BE2C (cell line): Measurements from ENCODE around the gene C16orf74.

Experiments
- DNase-seq: peaks from one replicate; pipeline ENCODE4 v3.0.0-alpha.2; 2020
- H3K27me3 ChIP-seq: fragments of 250-450 bp; sonication (Bioruptor Pico); 2 replicates; pipeline ENCODE4 v1.5.1; 2020; ENCODE audit warnings: mild to moderate bottlenecking
- H3K36me3 ChIP-seq: fragments of 250-450 bp; sonication (Bioruptor Pico); 2 replicates; pipeline ENCODE4 v1.5.1; 2020; ENCODE audit warnings: mild to moderate bottlenecking
- H3K4me1 ChIP-seq: fragments of 250-450 bp; sonication (Bioruptor Pico); 2 replicates; pipeline ENCODE4 v1.5.1; 2020
- H3K4me3 ChIP-seq: 2 replicates; pipeline ENCODE4 v1.5.1; 2011; ENCODE audit warnings: low read depth, low read length
- H3K9me3 ChIP-seq: fragments of 250-450 bp; sonication (Bioruptor Pico); 2 replicates; pipeline ENCODE4 v1.5.1; 2020
- CTCF ChIP-seq: IDR thresholded peaks from 2 replicates; pipeline ENCODE4 v1.5.1; 2012; ENCODE audit warnings: mild to moderate bottlenecking, low read depth, low read length

The C16orf74 gene

DNA sequence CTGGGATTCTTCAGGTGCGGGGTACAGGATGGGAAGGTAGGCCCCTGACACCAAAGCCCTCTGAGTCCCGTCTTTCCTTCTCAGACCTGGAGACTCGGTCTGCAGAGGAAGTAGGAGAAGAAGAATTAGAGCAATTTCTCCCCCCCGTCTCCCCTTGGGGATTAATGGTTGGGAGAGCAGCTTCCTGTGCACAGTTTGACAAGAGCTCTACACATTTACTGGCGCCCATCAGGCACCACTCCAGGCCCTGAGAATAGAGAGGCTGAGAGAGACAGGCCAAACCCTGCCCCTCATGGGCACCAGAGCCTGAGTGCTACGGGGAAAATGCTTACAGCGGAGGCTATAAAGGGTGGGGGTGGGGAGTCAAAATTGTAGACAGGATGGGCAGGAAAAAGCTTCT lies 3.5 kb upstream of the C16orf74 start:
- no peak for TF ChIP-seq CTCF

GRCh38 chr16:85753976-85754375 lies 3.1 kb upstream of the C16orf74 start:
- no peak for DNase-seq
- TF ChIP-seq CTCF = no peak
- no peaks in the 10 kb centered on the region for H3K9me3 ChIP-seq
- peaks cover 18% of the 10 kb centered on the region for H3K27me3 ChIP-seq
- H3K36me3 ChIP-seq = no peaks in the 10 kb centered on the region
- H3K4me1 ChIP-seq = peaks cover 18% of the 10 kb centered on the region
- no peak overlapping the region for H3K4me3 ChIP-seq

More for the DNA sequence above, 3.5 kb upstream of the C16orf74 start:
- Histone ChIP-seq H3K9me3 (no peaks in the 10 kb centered on the region), H3K27me3 (peaks cover 20% of the 10 kb centered on the region), H3K4me3 (no peak overlapping the region), H3K36me3 (no peaks in the 10 kb centered on the region), H3K4me1 (peaks cover 18% of the 10 kb centered on the region)
- no peak for DNase-seq

DNA sequence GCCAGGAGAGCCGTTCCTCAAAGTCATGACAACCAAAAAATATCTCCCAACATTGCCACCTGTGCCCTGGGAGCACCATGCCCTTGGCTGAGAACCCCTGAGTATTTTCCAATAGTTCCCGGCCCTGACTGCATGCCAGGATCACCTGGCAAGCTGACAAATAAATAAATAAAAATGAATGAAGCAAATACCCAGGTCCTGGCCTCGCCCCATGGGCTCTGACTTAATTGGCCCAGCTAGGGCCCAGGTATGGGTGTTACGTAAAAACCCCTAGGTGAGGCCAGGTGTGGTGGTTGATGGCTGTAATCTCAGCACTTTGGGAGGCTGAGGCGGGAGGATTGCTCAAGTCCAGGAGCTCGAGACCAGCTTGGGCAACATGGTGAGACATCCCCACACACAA lies 2.7 kb upstream of the C16orf74 start:
- no peak for TF ChIP-seq CTCF
- DNase-seq = no peak
- peaks cover 18% of the 10 kb centered on the region for H3K4me1 ChIP-seq
- no peaks in the 10 kb centered on the region for H3K36me3 ChIP-seq
- H3K4me3 ChIP-seq = no peak overlapping the region
- no peaks in the 10 kb centered on the region for H3K9me3 ChIP-seq
- peaks cover 18% of the 10 kb centered on the region for H3K27me3 ChIP-seq

DNA sequence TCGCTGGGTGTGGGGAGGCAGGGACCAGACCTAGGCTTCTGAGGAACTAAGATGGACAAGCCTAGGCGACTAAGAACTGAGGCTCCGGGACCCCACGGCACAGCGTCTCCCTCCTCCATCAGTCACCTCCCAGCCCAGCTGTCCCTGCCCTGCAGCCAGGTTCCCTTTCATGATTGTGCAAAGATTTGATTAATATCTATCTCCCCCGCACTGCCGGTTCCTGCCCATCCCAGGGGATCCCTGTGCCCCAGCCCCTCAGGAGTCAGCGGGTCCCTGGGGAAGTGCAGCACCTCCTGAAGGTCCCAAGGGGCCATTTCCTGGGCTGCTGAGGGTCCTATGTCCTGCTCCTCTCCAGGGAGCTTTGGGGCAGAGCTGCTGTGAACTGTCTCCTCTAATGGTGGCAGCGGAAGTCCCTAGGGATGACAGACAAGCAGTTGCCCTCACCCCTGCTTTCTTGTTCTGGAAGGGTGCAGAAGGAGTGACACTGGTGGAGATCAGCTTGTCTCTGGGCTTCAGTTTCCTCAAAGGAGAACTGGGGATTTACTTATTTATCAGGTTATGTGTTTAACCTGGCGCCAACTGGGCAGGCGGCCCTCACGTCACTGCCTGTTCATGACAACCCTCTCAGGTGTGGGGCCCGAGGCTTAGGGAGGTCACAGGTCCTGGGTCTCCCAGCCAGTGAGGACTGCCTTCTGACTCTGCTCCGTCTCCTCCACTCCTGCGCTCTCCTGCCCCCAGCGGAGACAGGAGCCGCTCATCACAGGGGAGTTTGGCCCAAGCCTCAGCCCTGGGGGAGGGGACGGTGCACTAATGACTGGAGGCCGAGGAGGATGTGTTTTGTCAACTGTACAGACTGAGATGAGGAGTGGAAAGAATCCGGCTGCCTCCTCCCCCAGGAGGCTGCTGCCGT lies 1.9 kb upstream of the C16orf74 start:
- peak; percentile 58 for TF ChIP-seq CTCF
- Histone ChIP-seq H3K9me3 (no peaks in the 10 kb centered on the region), H3K36me3 (no peaks in the 10 kb centered on the region), H3K4me1 (peaks cover 18% of the 10 kb centered on the region), H3K4me3 (peak overlapping the region; percentile 19), H3K27me3 (peaks cover 18% of the 10 kb centered on the region)
- DNase-seq = peak; percentile 81

GRCh38 chr16:85751698-85752501 lies 1.0 kb upstream of the C16orf74 start:
- Histone ChIP-seq H3K27me3 (peaks cover 18% of the 10 kb centered on the region), H3K9me3 (no peaks in the 10 kb centered on the region), H3K36me3 (no peaks in the 10 kb centered on the region), H3K4me3 (peak overlapping the region; percentile 19; the same call in 1 of the 2 replicates), H3K4me1 (peaks cover 18% of the 10 kb centered on the region)
- no peak for TF ChIP-seq CTCF
- no peak for DNase-seq
